Naive thymus-derived CD4-positive, alpha-beta T cell (primary cell): ENCODE data around the gene KCNH1. TPM values are rescaled to one million over a fixed set of nuclear protein-coding genes. Genes with fewer than 3 reads are reported as not detected.

ENCODE experiments used
- ATAC-seq: fragments of 150-1000 bp; cut with Tn5 transposase; 2 replicates; pipeline ENCODE4 v1.10.0; 2021; ENCODE audit warnings: mild to moderate bottlenecking, moderate library complexity
- CTCF ChIA-PET: fragments of 350-600 bp; sonication (Branson Sonifier 250); formaldehyde crosslinking; loops from one replicate; lab custom pipeline; 2021; ENCODE audit warnings: antibody characterized with exemption; lab: Charles Lee
- POLR2A ChIA-PET: fragments of 350-600 bp; sonication (Branson Sonifier 250); formaldehyde crosslinking; loops from one replicate; lab custom pipeline; 2021; ENCODE audit warnings: antibody characterized with exemption, inconsistent platforms; lab: Charles Lee
- DNase-seq, 9 donors: peaks; one replicate each; pipeline versions ENCODE4 v3.0.0 to v3.0.0-alpha.2; 2020 to 2022; ENCODE audit warnings: mixed read lengths in 1 of 9
- H3K27ac ChIP-seq: one replicate; pipeline ENCODE4 v1.7.0; 2013; ENCODE audit warnings: mild to moderate bottlenecking, low read depth, low read length, moderate library complexity
- H3K27me3 ChIP-seq, 2 donors: one replicate each; pipeline ENCODE4 v1.7.0; 2013; ENCODE audit warnings: low read length in 2 of 2, mild to moderate bottlenecking in 2 of 2, moderate library complexity in 2 of 2; ENCODE audit not compliant: control insufficient read depth in 2 of 2, insufficient read depth in 2 of 2
- H3K36me3 ChIP-seq, 3 experiments: 1 replicate in 2 of 3; 2 replicates in 1 of 3; pipeline ENCODE4 v1.7.0; 2013; ENCODE audit warnings: low read length in 3 of 3, mild to moderate bottlenecking in 3 of 3, moderate library complexity in 1 of 3; ENCODE audit not compliant: insufficient read depth in 3 of 3, control insufficient read depth in 2 of 3
- H3K4me1 ChIP-seq, 2 donors: one replicate each; pipeline ENCODE4 v1.7.0; 2013; ENCODE audit warnings: low read length in 2 of 2, mild to moderate bottlenecking in 2 of 2, moderate library complexity in 1 of 2; ENCODE audit not compliant: control insufficient read depth in 2 of 2, insufficient read depth in 2 of 2
- H3K4me3 ChIP-seq: 2 replicates; pipeline ENCODE4 v1.7.0; 2013; ENCODE audit warnings: mild to moderate bottlenecking, low read length
- H3K9me3 ChIP-seq, 3 experiments: 1 replicate in 2 of 3; 2 replicates in 1 of 3; pipeline ENCODE4 v1.7.0; 2013; ENCODE audit warnings: low read length in 3 of 3; ENCODE audit not compliant: control insufficient read depth in 2 of 3
- H3K27ac Mint-ChIP-seq, 9 donors: one replicate each; pipeline ENCODE4 v1.8.0; 2020 to 2022; ENCODE audit warnings: mixed read lengths in 9 of 9, mild to moderate bottlenecking in 8 of 9, moderate library complexity in 5 of 9, inconsistent platforms in 2 of 9
- H3K27me3 Mint-ChIP-seq, 5 donors: one replicate each; pipeline ENCODE4 v1.8.0; 2021 to 2022; ENCODE audit warnings: mixed read lengths in 5 of 5, mild to moderate bottlenecking in 1 of 5
- H3K36me3 Mint-ChIP-seq, 5 donors: one replicate each; pipeline ENCODE4 v1.8.0; 2020 to 2022; ENCODE audit warnings: mixed read lengths in 5 of 5, mild to moderate bottlenecking in 3 of 5, inconsistent platforms in 1 of 5
- H3K4me1 Mint-ChIP-seq, 7 donors: one replicate each; pipeline ENCODE4 v1.8.0; 2020 to 2022; ENCODE audit warnings: mixed read lengths in 7 of 7, mild to moderate bottlenecking in 3 of 7, inconsistent platforms in 1 of 7
- H3K4me3 Mint-ChIP-seq, 10 donors: one replicate each; pipeline ENCODE4 v1.8.0; 2020 to 2022; ENCODE audit warnings: mild to moderate bottlenecking in 10 of 10, mixed read lengths in 10 of 10, moderate library complexity in 6 of 10, inconsistent platforms in 2 of 10
- H3K9me3 Mint-ChIP-seq, 11 donors: one replicate each; pipeline ENCODE4 v1.8.0; 2020 to 2022; ENCODE audit warnings: mixed read lengths in 11 of 11, mild to moderate bottlenecking in 4 of 11, inconsistent platforms in 1 of 11, moderate library complexity in 1 of 11
- intact Hi-C, 2 donors: fragments of 100-400 bp; cut with micrococcal nuclease; formaldehyde crosslinking; loops; one replicate each; pipeline ENCODE4 v1.15.1; 2023
- polyA plus RNA-seq, 2 donors: library from polyadenylated mRNA; unstranded; fragments of 300-500 nt; fragmentation: Illumina TruSeq; gene quantifications; one replicate each; pipeline ENCODE4 v1.2.3, GENCODE V29; 2021
- total RNA-seq, 6 experiments: library from RNA in 5 of 6; stranded (reverse) in 5 of 6; gene quantifications; 1 replicate in 5 of 6; 2 replicates in 1 of 6; pipeline ENCODE4 v1.2.3 and lab custom pipeline; 2021 to 2026

Gene KCNH1
- total and polyA plus RNA-seq, 7 experiments from 2014 or later, result not detected

DNA sequence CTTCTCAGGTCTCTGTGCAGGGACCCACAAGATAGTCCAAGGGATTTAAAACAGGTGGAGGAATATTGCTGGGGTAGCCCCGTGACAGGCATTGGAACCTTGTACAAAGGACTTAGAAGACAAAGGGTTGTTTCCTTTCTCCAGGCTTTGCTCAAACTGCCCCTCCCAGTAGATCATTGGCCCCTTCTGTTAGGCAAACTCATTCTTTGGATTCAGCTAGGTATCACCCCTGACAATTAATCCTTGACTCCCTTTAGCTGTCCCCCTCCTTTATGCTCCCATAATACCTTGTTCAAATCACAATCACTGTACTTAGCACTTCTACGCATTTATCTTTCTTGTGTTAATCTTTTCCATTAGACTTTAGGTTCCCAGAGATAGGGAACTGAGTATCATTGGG lies 360.5 kb downstream of the KCNH1 start:
- ChIA-PET POLR2A (no interaction called here), CTCF (no interaction called here)
- Histone ChIP-seq H3K27ac (no peak overlapping the region), H3K36me3 (no peaks in the 10 kb centered on the region), H3K4me1 (no peaks in the 10 kb centered on the region), H3K4me3 (no peak overlapping the region), H3K27me3 (no peaks in the 10 kb centered on the region), H3K9me3 (no peaks in the 10 kb centered on the region)
- no peaks in the 10 kb centered on the region for H3K4me1 Mint-ChIP-seq
- ATAC-seq, result no peak
- no peak overlapping the region for H3K4me3 Mint-ChIP-seq
- H3K9me3 Mint-ChIP-seq, result peaks cover 0 to 3% (median 0%) of the 10 kb centered on the region in 11 donors
- H3K36me3 Mint-ChIP-seq, result no peaks in the 10 kb centered on the region
- intact Hi-C loops, result no loop called here
- no peak for DNase-seq
- H3K27me3 Mint-ChIP-seq, result peaks cover 6 to 32% (median 15%) of the 10 kb centered on the region in 5 donors
- H3K27ac Mint-ChIP-seq, result no peak overlapping the region

DNA sequence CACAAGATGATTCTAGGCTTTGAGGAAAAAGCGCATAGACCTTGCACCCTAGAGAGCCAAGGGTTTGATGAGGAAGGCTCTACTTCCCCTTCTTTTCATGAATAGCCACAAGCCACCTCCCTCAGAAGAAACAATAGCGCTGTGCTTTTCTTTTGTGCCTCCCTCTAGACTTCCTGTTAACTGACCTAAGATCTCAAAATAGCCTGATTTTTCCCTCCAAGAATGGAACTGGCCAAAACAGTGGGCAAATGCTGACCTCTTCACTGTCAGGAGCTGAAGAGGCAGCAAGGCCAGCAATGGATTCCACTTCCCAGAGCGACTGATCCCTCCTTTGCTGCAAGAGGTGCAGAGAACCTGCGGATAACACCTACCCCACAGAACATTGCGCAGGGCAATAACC lies 362.8 kb downstream of the KCNH1 start:
- no peaks in the 10 kb centered on the region for H3K36me3 ChIP-seq
- Mint-ChIP-seq H3K27ac (no peak overlapping the region), H3K27me3 (peaks cover 5 to 23% (median 13%) of the 10 kb centered on the region in 5 donors), H3K36me3 (no peaks in the 10 kb centered on the region), H3K4me1 (no peaks in the 10 kb centered on the region), H3K9me3 (peaks cover 0 to 1% (median 0%) of the 10 kb centered on the region in 11 donors), H3K4me3 (no peak overlapping the region)
- no peaks in the 10 kb centered on the region for H3K4me1 ChIP-seq
- ATAC-seq (no peak), DNase-seq (no peak)
- ChIA-PET CTCF (no interaction called here), POLR2A (no interaction called here)
- no peak overlapping the region for H3K4me3 ChIP-seq
- no peak overlapping the region for H3K27ac ChIP-seq
- H3K9me3 ChIP-seq, result no peaks in the 10 kb centered on the region
- no peaks in the 10 kb centered on the region for H3K27me3 ChIP-seq
- intact Hi-C loops, result no loop called here

- Mint-ChIP-seq H3K27me3 (peaks cover 5 to 18% (median 6%) of the 10 kb centered on the region in 5 donors), H3K4me3 (no peak overlapping the region), H3K9me3 (peaks cover 0 to 1% (median 0%) of the 10 kb centered on the region in 11 donors), H3K36me3 (no peaks in the 10 kb centered on the region), H3K4me1 (no peaks in the 10 kb centered on the region), H3K27ac (no peak overlapping the region)
- POLR2A ChIA-PET, result no interaction called here
- ATAC-seq (no peak), DNase-seq (no peak)
- Histone ChIP-seq H3K27me3 (no peaks in the 10 kb centered on the region), H3K4me1 (no peaks in the 10 kb centered on the region), H3K9me3 (no peaks in the 10 kb centered on the region), H3K27ac (no peak overlapping the region), H3K36me3 (no peaks in the 10 kb centered on the region), H3K4me3 (no peak overlapping the region)
- CTCF ChIA-PET, result no interaction called here
- intact Hi-C loops, result no loop called here
Observed at GRCh38 chr1:210770396-210770984, 363.5 kb downstream of the KCNH1 start.

DNA sequence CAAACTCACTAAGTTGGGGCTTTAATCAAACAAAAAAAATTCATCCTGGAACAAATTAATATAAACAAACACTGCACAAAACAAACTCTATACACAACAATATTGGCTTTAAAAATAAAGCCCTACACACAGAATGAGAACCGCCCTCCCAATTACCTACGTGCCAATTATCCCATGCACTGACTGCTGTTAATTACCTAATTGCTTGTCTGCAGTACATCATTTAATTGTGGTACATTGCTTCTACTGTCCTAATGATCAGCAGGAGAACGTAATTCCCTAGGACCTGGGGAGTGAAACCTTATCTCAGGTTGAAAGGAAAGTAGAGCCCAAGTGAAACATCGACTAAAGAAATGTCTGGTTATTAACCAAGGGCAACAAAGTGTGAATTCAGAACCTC lies 364.5 kb downstream of the KCNH1 start:
- intact Hi-C loops, result no loop called here
- DNase-seq, result no peak
- H3K9me3 Mint-ChIP-seq, result peaks cover 0 to 1% (median 0%) of the 10 kb centered on the region in 11 donors
- no peak for ATAC-seq
- no peak overlapping the region for H3K4me3 ChIP-seq
- peaks cover 0 to 18% (median 5%) of the 10 kb centered on the region in 5 donors for H3K27me3 Mint-ChIP-seq
- H3K4me3 Mint-ChIP-seq, result no peak overlapping the region
- no peak overlapping the region for H3K27ac ChIP-seq
- H3K36me3 Mint-ChIP-seq, result no peaks in the 10 kb centered on the region
- H3K9me3 ChIP-seq, result no peaks in the 10 kb centered on the region
- ChIA-PET CTCF (no interaction called here), POLR2A (no interaction called here)
- no peaks in the 10 kb centered on the region for H3K27me3 ChIP-seq
- no peaks in the 10 kb centered on the region for H3K4me1 ChIP-seq
- no peak overlapping the region for H3K27ac Mint-ChIP-seq
- no peaks in the 10 kb centered on the region for H3K4me1 Mint-ChIP-seq
- H3K36me3 ChIP-seq, result no peaks in the 10 kb centered on the region

- CTCF ChIA-PET, result no interaction called here
- no peak overlapping the region for H3K4me3 ChIP-seq
- no peaks in the 10 kb centered on the region for H3K36me3 ChIP-seq
- DNase-seq (no peak), ATAC-seq (no peak)
- Mint-ChIP-seq H3K9me3 (peaks cover 0 to 18% (median 2%) of the 10 kb centered on the region in 11 donors), H3K27ac (no peak overlapping the region), H3K4me1 (no peaks in the 10 kb centered on the region), H3K4me3 (no peak overlapping the region), H3K36me3 (peaks cover 0 to 4% (median 0%) of the 10 kb centered on the region in 5 donors), H3K27me3 (peaks cover 0 to 13% (median 0%) of the 10 kb centered on the region in 5 donors)
- POLR2A ChIA-PET, result no interaction called here
- H3K27me3 ChIP-seq, result no peaks in the 10 kb centered on the region
- no peak overlapping the region for H3K27ac ChIP-seq
- no peaks in the 10 kb centered on the region for H3K9me3 ChIP-seq
- intact Hi-C loops, result no loop called here
- H3K4me1 ChIP-seq, result no peaks in the 10 kb centered on the region
Observed at GRCh38 chr1:210764536-210764935, 369.4 kb downstream of the KCNH1 start.

- Mint-ChIP-seq H3K4me1 (no peaks in the 10 kb centered on the region), H3K27ac (no peak overlapping the region), H3K36me3 (peaks cover 0 to 4% (median 0%) of the 10 kb centered on the region in 5 donors), H3K9me3 (peaks cover 0 to 27% (median 5%) of the 10 kb centered on the region in 11 donors), H3K4me3 (no peak overlapping the region), H3K27me3 (peaks cover 3 to 33% (median 8%) of the 10 kb centered on the region in 5 donors)
- H3K9me3 ChIP-seq, result no peaks in the 10 kb centered on the region
- ChIA-PET POLR2A (no interaction called here), CTCF (no interaction called here)
- no peak for DNase-seq
- H3K27me3 ChIP-seq, result no peaks in the 10 kb centered on the region
- intact Hi-C loops, result no loop called here
- no peak for ATAC-seq
- H3K4me1 ChIP-seq, result no peaks in the 10 kb centered on the region
- H3K4me3 ChIP-seq, result no peak overlapping the region
- H3K27ac ChIP-seq, result no peak overlapping the region
- no peaks in the 10 kb centered on the region for H3K36me3 ChIP-seq
Observed at GRCh38 chr1:210758761-210759160, 375.2 kb downstream of the KCNH1 start.

DNA sequence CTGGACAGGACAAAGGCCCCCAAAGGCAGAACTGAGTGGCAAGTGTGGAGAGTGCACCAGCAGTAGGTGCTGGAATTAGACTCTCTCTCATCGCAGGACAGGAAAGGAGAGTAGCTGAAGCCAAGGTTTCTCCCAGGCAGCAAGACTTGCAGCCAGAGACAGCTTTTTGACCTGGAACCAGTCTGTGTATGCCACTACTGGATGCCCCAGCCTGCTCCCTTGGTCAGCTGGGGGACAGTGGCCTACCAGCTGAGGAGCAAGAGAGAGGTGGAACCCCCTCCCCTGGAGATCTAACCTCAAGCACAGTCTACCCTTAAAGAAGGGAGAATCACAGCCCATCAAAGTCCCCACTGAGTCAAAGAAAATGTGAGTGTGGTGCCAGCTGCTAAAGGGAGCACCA lies 375.7 kb downstream of the KCNH1 start:
- ChIA-PET CTCF (no interaction called here), POLR2A (no interaction called here)
- H3K27ac ChIP-seq, result no peak overlapping the region
- H3K36me3 Mint-ChIP-seq, result peaks cover 0 to 4% (median 0%) of the 10 kb centered on the region in 5 donors
- no peaks in the 10 kb centered on the region for H3K9me3 ChIP-seq
- no peak overlapping the region for H3K27ac Mint-ChIP-seq
- H3K4me3 Mint-ChIP-seq, result no peak overlapping the region
- no peaks in the 10 kb centered on the region for H3K4me1 ChIP-seq
- H3K4me1 Mint-ChIP-seq, result no peaks in the 10 kb centered on the region
- DNase-seq (no peak), ATAC-seq (no peak)
- H3K4me3 ChIP-seq, result no peak overlapping the region
- intact Hi-C loops, result no loop called here
- H3K36me3 ChIP-seq, result no peaks in the 10 kb centered on the region
- peaks cover 0 to 27% (median 5%) of the 10 kb centered on the region in 11 donors for H3K9me3 Mint-ChIP-seq
- H3K27me3 Mint-ChIP-seq, result peaks cover 3 to 33% (median 8%) of the 10 kb centered on the region in 5 donors
- H3K27me3 ChIP-seq, result no peaks in the 10 kb centered on the region
